K562 (cell line): ENCODE measurements around the gene HDAC9. TPM values are rescaled to one million over a fixed set of nuclear protein-coding genes. Genes with fewer than 3 reads are reported as not detected.

Source experiments
- ATAC-seq: fragments of 200-7000 bp; cut with Tn5 transposase; 3 replicates; pipeline ENCODE4 v1.9.1; 2020; ENCODE audit warnings: moderate library complexity
- BruUV-seq: library from RNA; stranded (reverse); fragments of 400-500 nt; replicated peaks from 2 replicates; lab custom pipeline; 2021; lab: Mats Ljungman, UMichigan
- CTCF ChIA-PET: fragments of 300-600 bp; formaldehyde crosslinking; extraction: SDS; loops from one replicate; lab custom pipeline; 2021; ENCODE audit warnings: low intra/inter-chr PET ratio; lab: Yijun Ruan, JAX
- POLR2A ChIA-PET: fragments of 300-600, 350-650 bp; sonication (Branson Sonifier 250); formaldehyde crosslinking; extraction: SDS; loops from one replicate; lab custom pipeline; 2021; ENCODE audit warnings: antibody characterized with exemption, inconsistent platforms; lab: Yijun Ruan, JAX
- DNase-seq, 4 experiments: peaks; one replicate each; pipeline versions ENCODE4 v3.0.0 to v3.0.0-alpha.2; 2011 to 2018; ENCODE audit warnings: low spot score in 3 of 4, mixed read lengths in 3 of 4; ENCODE audit errors: extremely low read depth in 1 of 4
- FAIRE-seq: peaks from 2 replicates; lab custom pipeline; 2011; peaks lifted over from hg19 to GRCh38; lab: Jason Lieb, UNC
- H2AFZ ChIP-seq: 2 replicates; pipeline ENCODE4 v1.6.0; 2011; ENCODE audit warnings: low read depth, low read length, control low read depth, inconsistent platforms
- H3K27ac ChIP-seq: fragments of 200-600 bp; 3 replicates; pipeline ENCODE4 v1.8.0; 2011; ENCODE audit warnings: low read depth, mild to moderate bottlenecking, control low read depth, inconsistent platforms, low read length, moderate library complexity, mixed read lengths; ENCODE audit errors: extremely low read depth
- H3K27me3 ChIP-seq, 2 experiments: fragments of 300-600 bp in 1 of 2; 2 replicates in 1 of 2; 3 replicates in 1 of 2; pipeline versions ENCODE4 v1.6.0 to v1.8.0; 2011; ENCODE audit warnings: inconsistent platforms in 2 of 2, low read length in 2 of 2, mild to moderate bottlenecking in 1 of 2, mixed read lengths in 1 of 2, moderate library complexity in 1 of 2; ENCODE audit not compliant: control insufficient read depth in 2 of 2, insufficient read depth in 2 of 2
- H3K36me3 ChIP-seq: fragments of 300-600 bp; 3 replicates; pipeline ENCODE4 v1.8.0; 2011; ENCODE audit warnings: mild to moderate bottlenecking, low read length, inconsistent platforms; ENCODE audit not compliant: control insufficient read depth, insufficient read depth
- H3K4me1 ChIP-seq, 2 experiments: fragments of 200-600 bp in 1 of 2; replicated peaks in 1 of 2; 2 replicates in 1 of 2; 3 replicates in 1 of 2; pipeline versions ENCODE4 v1.5.1 to v1.8.0; 2011; ENCODE audit warnings: inconsistent platforms in 2 of 2, low read length in 2 of 2, mild to moderate bottlenecking in 1 of 2, mixed read lengths in 1 of 2, moderate library complexity in 1 of 2; ENCODE audit not compliant: control insufficient read depth in 2 of 2, insufficient read depth in 2 of 2
- H3K4me2 ChIP-seq: 2 replicates; pipeline ENCODE4 v1.6.1; 2011; ENCODE audit warnings: low read length, control low read depth, inconsistent platforms, mixed read lengths; ENCODE audit not compliant: insufficient read depth
- H3K4me3 ChIP-seq: fragments of 200-600 bp; sonication (generic), shearing (Covaris generic); 2 replicates; pipeline ENCODE4 v1.5.1; 2016; ENCODE audit warnings: control low read depth, inconsistent platforms
- H3K79me2 ChIP-seq: fragments of 200-600 bp; 3 replicates; pipeline ENCODE4 v1.8.0; 2011; ENCODE audit warnings: low read length, inconsistent platforms; ENCODE audit not compliant: control insufficient read depth, insufficient read depth
- H3K9ac ChIP-seq, 2 experiments: 2 replicates each; pipeline versions ENCODE4 v1.6.0 to v1.6.1; 2011; ENCODE audit warnings: low read depth in 2 of 2, low read length in 2 of 2, control low read depth in 1 of 2, inconsistent platforms in 1 of 2, mild to moderate bottlenecking in 1 of 2, mixed read lengths in 1 of 2; ENCODE audit not compliant: insufficient read depth in 1 of 2
- H3K9me1 ChIP-seq: one replicate; pipeline ENCODE4 v1.6.0; 2011; ENCODE audit warnings: inconsistent platforms, mild to moderate bottlenecking, low read length, moderate library complexity; ENCODE audit not compliant: control insufficient read depth, insufficient read depth
- H3K9me3 ChIP-seq: replicated peaks from 2 replicates; pipeline ENCODE4 v1.5.1; 2011; ENCODE audit warnings: low read depth, low read length, inconsistent platforms; ENCODE audit not compliant: control insufficient read depth, insufficient read depth
- H4K20me1 ChIP-seq: replicated peaks from 2 replicates; pipeline ENCODE4 v1.6.1; 2011; ENCODE audit warnings: low read length, inconsistent platforms, mixed read lengths; ENCODE audit not compliant: control insufficient read depth, insufficient read depth
- HIVEP1 ChIP-seq: fragments of 250-450 bp; sonication (Bioruptor Pico); IDR thresholded peaks from 2 replicates; pipeline ENCODE4 v1.4.0; 2020; ENCODE audit warnings: mild to moderate bottlenecking
- MTF1 ChIP-seq: fragments of 250-450 bp; sonication (Bioruptor Pico); IDR thresholded peaks from 2 replicates; pipeline ENCODE4 v1.9.0; 2021; ENCODE audit warnings: moderate library complexity, mild to moderate bottlenecking, inconsistent platforms, borderline replicate concordance
- RBM14 ChIP-seq: fragments of 200-400 bp; formaldehyde crosslinking; IDR thresholded peaks from 2 replicates; pipeline ENCODE4 v1.6.1; 2018; ENCODE audit warnings: low read depth, mild to moderate bottlenecking, low read length, moderate library complexity, borderline replicate concordance; ENCODE audit not compliant: insufficient read depth
- STAT5A ChIP-seq: IDR thresholded peaks from 2 replicates; pipeline ENCODE4 v1.6.1; 2012; ENCODE audit warnings: low read length, inconsistent platforms, borderline replicate concordance
- TAF1 ChIP-seq: IDR thresholded peaks from 2 replicates; pipeline ENCODE4 v1.6.1; 2011; ENCODE audit warnings: mild to moderate bottlenecking, low read length, moderate library complexity; ENCODE audit not compliant: insufficient read depth, control insufficient read depth, severe bottlenecking; ENCODE audit errors: extremely low read depth
- TFAM ChIP-seq: fragments of 250-450 bp; sonication (Bioruptor Pico); conservative IDR thresholded peaks from 2 replicates; pipeline ENCODE4 v1.5.0; 2021; ENCODE audit warnings: mild to moderate bottlenecking, moderate library complexity
- ZSCAN29 ChIP-seq: fragments of 450-650 bp; IDR thresholded peaks from 2 replicates; pipeline ENCODE4 v1.6.1; 2017
- WGBS: fragments of 100-300 bp; shearing (Covaris generic); methylation state at CpG from one replicate; pipeline ENCODE4 v1.1.6; 2016; ENCODE audit warnings: low coverage, mixed read lengths; ENCODE audit not compliant: insufficient coverage; ENCODE audit errors: missing lambda C conversion rate; 5-methylcytosine and 5-hydroxymethylcytosine counted together
- in situ Hi-C: fragments of 300-500 bp; cut with MboI; formaldehyde crosslinking; loops from 4 replicates; pipeline ENCODE4 v1.15.0; 2018; ENCODE audit warnings: inconsistent platforms, mixed read lengths
- intact Hi-C: fragments of 100-400 bp; cut with micrococcal nuclease; formaldehyde crosslinking; loops from 2 replicates; pipeline ENCODE4 v1.14.2; 2022
- polyA plus RNA-seq, 8 experiments: library from polyadenylated mRNA; depleted of rRNA in 4 of 8; stranded (reverse) in 5 of 8; unstranded in 3 of 8; fragments of >200 nt; fragmentation: Nextera tagmentation in 2 of 8; fragmentation: Illumina TruSeq in 1 of 8; extraction: Ambion mirVana in 2 of 8; extraction: Trizol in 1 of 8; gene quantifications; 2 replicates each; pipeline versions ENCODE4 v1.2.1 to v1.2.3, GENCODE V29; 2011 to 2014; ENCODE audit warnings: inconsistent platforms in 1 of 8, missing spikeins in 1 of 8
- total RNA-seq, 7 experiments: library from RNA; depleted of rRNA in 6 of 7; stranded (reverse); fragments of >200 nt in 6 of 7; fragmentation: Illumina TruSeq in 2 of 7; extraction: Trizol in 2 of 7; gene quantifications; 2 replicates each; pipeline versions ENCODE4 v1.2.1 to v1.2.3, GENCODE V29; 2011 to 2021; ENCODE audit warnings: low replicate concordance in 1 of 7
- TF ChIP-seq, protein P1 (sequence below): fragments of 150-350 bp; IDR thresholded peaks from 2 replicates; pipeline ENCODE4 v1.6.1; 2014; ENCODE audit warnings: low read depth, mild to moderate bottlenecking, low read length, borderline replicate concordance
- TF ChIP-seq, protein P2 (sequence below), 2 experiments: fragments of 250-450 bp in 1 of 2; fragments of 450-650 bp in 1 of 2; sonication (Bioruptor Pico) in 1 of 2; IDR thresholded peaks; 2 replicates each; pipeline versions ENCODE4 v1.6.1 to v1.8.0; 2016 to 2021; ENCODE audit warnings: mild to moderate bottlenecking in 2 of 2, moderate library complexity in 2 of 2, missing compliant biosample characterization in 1 of 2, missing genetic modification characterization in 1 of 2

Gene HDAC9
- total and polyA plus RNA-seq, 9 of the 15 experiments (the other 6 are each of a cell fraction or from before 2014, with no cell fraction given) = 0.08 to 0.91 (median 0.33) TPM

GRCh38 chr7:18971839-18972238 is 476.3 kb downstream of the HDAC9 start:
- DNase-seq = no peak
- no peak overlapping the region for H3K4me2 ChIP-seq
- no peak overlapping the region for H3K4me3 ChIP-seq
- H3K79me2 ChIP-seq = no peaks in the 10 kb centered on the region
- no peak overlapping the region for H2AFZ ChIP-seq
- no peaks in the 10 kb centered on the region for H3K27me3 ChIP-seq
- no peaks in the 10 kb centered on the region for H3K36me3 ChIP-seq
- FAIRE-seq = no peak
- WGBS = 13% methylated on average over 1 of the region's 1 CpG
- H3K27ac ChIP-seq = no peak overlapping the region
- ChIA-PET CTCF (no interaction called here), POLR2A (no interaction called here)
- no peaks in the 10 kb centered on the region for H4K20me1 ChIP-seq
- TF ChIP-seq RBM14 (no peak), HIVEP1 (no peak), TAF1 (no peak), TFAM (CRISPR knock-in tag) (no peak), STAT5A (no peak), MTF1 (no peak), ZSCAN29 (no peak)
- TF ChIP-seq, protein P1, sequence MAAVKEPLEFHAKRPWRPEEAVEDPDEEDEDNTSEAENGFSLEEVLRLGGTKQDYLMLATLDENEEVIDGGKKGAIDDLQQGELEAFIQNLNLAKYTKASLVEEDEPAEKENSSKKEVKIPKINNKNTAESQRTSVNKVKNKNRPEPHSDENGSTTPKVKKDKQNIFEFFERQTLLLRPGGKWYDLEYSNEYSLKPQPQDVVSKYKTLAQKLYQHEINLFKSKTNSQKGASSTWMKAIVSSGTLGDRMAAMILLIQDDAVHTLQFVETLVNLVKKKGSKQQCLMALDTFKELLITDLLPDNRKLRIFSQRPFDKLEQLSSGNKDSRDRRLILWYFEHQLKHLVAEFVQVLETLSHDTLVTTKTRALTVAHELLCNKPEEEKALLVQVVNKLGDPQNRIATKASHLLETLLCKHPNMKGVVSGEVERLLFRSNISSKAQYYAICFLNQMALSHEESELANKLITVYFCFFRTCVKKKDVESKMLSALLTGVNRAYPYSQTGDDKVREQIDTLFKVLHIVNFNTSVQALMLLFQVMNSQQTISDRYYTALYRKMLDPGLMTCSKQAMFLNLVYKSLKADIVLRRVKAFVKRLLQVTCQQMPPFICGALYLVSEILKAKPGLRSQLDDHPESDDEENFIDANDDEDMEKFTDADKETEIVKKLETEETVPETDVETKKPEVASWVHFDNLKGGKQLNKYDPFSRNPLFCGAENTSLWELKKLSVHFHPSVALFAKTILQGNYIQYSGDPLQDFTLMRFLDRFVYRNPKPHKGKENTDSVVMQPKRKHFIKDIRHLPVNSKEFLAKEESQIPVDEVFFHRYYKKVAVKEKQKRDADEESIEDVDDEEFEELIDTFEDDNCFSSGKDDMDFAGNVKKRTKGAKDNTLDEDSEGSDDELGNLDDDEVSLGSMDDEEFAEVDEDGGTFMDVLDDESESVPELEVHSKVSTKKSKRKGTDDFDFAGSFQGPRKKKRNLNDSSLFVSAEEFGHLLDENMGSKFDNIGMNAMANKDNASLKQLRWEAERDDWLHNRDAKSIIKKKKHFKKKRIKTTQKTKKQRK = no peak
- TF ChIP-seq, protein P2, sequence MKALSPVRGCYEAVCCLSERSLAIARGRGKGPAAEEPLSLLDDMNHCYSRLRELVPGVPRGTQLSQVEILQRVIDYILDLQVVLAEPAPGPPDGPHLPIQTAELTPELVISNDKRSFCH (CRISPR knock-in tag; IDR thresholded peaks at IDR 0.05) = no peak
- TF ChIP-seq, protein P2 (tag; IDR thresholded peaks at IDR 0.05) = no peak
- intact Hi-C loops = no loop called here
- H3K9me1 ChIP-seq = no peaks in the 10 kb centered on the region
- H3K9me3 ChIP-seq = 0 out of 2 replicates have a peak, but pooled peaks cover 1% of the 10 kb centered on the region
- BruUV-seq = no TSS peak
- no peak overlapping the region for H3K9ac ChIP-seq
- no peaks in the 10 kb centered on the region for H3K4me1 ChIP-seq
- no peak for ATAC-seq
- in situ Hi-C loops = no loop called here
